IPS-18c (cell line): Measurements from ENCODE around the gene LRRC52.
"Not testable (repeated sequence)": the region's sequence is repeated elsewhere in the genome, so short reads cannot be mapped to it uniquely, and the experiment has no call there.

Experiments used
- H3K4me3 ChIP-seq: 2 replicates; pipeline ENCODE4 v1.7.0; 2013; ENCODE audit warnings: low read depth, mild to moderate bottlenecking, low read length, moderate library complexity; ENCODE audit not compliant: insufficient read depth
- H3K9me3 ChIP-seq: one replicate; pipeline ENCODE4 v1.6.1; 2013; ENCODE audit warnings: mild to moderate bottlenecking, low read length, moderate library complexity; ENCODE audit not compliant: control insufficient read depth, insufficient read depth

The LRRC52 gene

GRCh38 chr1:165605246-165605645 lies 61.4 kb downstream of the LRRC52 start:
- peaks cover 2% of the 10 kb centered on the region for H3K9me3 ChIP-seq

DNA sequence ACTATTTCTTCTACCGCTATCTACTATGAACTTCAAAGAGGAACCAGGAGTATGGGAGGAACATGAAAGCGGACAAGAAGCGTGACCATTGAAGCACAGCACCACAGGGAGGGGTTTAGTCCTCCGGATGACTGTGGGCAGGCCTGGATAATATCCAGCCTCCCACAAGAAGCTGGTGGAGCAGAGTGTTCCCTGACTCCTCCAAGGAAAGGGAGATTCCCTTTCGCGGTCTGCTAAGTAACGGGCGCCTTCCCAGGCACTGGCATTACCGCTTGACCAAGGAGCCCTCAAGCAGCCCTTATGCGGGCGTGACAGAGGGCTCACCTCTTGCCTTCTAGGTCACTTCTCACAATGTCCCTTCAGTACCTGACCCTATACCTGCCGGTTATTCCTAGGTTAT lies 62.9 kb downstream of the LRRC52 start:
- not testable (repeated sequence) for H3K4me3 ChIP-seq

More at GRCh38 chr1:165605246-165605645, 61.4 kb downstream of the LRRC52 start:
- no peak overlapping the region for H3K4me3 ChIP-seq

GRCh38 chr1:165610866-165611265 lies 67.1 kb downstream of the LRRC52 start:
- H3K4me3 ChIP-seq, result no peak overlapping the region
- H3K9me3 ChIP-seq, result no peaks in the 10 kb centered on the region

More for the DNA sequence above, 62.9 kb downstream of the LRRC52 start:
- not testable (repeated sequence) for H3K9me3 ChIP-seq

GRCh38 chr1:165612062-165612461 lies 68.3 kb downstream of the LRRC52 start:
- H3K4me3 ChIP-seq, result no peak overlapping the region
- H3K9me3 ChIP-seq, result no peaks in the 10 kb centered on the region
